ENCODE data around the gene TRPM5. TPM values are rescaled to one million over a fixed set of nuclear protein-coding genes. Genes with fewer than 3 reads are reported as not detected.
A peak's percentile ranks its signal among the peaks of the same experiment; 100 is the strongest.

TRPM5 gene
- total and polyA plus RNA-seq, 2 of the 8 experiments (the other 6 are each of a cell fraction or from before 2014, with no cell fraction given), result 0.02 TPM; not detected in 1

DNA sequence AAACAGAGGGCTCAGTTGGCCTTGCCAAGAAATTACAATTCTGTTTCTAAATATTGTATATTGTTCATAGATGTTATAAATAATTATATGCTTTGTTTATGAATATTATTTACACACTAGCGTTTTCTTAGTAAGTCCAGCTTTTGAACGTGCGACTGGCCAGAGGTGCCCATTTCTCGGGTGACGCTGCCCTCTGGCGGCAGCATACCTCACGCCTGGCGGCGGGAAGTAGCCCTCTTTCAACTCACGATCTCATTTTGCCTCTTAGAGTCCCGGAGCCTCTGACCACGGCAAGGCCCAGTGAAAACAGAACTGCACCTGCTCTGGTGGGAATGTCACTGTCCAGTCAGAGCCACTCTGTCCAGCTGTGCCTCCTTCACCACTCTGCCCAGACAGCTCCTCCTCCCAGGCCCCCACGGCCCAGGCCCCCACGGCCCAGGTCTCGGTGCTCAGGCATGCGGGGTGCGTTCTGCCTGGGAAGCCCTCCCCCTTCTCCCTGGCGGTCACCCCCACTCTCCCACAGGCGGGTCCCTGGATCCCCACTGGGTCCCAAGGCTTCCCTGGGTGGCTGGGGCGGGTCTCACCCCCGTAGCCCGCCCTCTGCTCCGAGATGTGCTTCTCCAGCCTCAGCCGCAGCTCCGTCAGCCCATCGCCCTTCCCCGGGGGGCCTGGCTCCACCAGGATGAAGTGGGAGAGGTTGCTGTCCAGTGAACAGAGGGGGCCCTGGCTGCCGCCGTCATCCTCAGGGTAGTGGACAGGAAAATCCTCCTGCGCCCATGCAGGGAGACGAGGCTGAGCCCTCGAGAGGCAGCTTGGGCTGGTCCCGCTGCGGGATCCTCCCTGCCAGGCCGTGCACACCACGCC is 24.4 kb downstream of the TRPM5 start:
- Histone ChIP-seq H2BK120ac (replicated peaks; ENCODE audit: low read depth, low read length) (no peak overlapping the region), H4K91ac (replicated peaks; ENCODE audit: insufficient read length, low read length) (peak overlapping the region; percentile 64), H3K4me1 (replicated peaks in 1 of 4; ENCODE audit: control insufficient read depth in 3 of 4, insufficient read depth in 4 of 4, low read length in 3 of 4) (peaks cover 0 to 5% (median under 1%) of the 10 kb centered on the region in 4 experiments; a peak in 2 of 7 replicates), H3K4ac (replicated peaks; ENCODE audit: insufficient read length, low read depth, low read length) (no peak overlapping the region), H3K4me3 (ENCODE audit: extremely low read depth in 1 of 4, insufficient read depth in 2 of 4, low read depth in 3 of 4, low read length in 4 of 4) (no peak overlapping the region), H3K36me3 (ENCODE audit: control insufficient read depth in 2 of 4, insufficient read depth in 4 of 4, low read length in 3 of 4) (no peaks in the 10 kb centered on the region), H2BK12ac (ENCODE audit: low read depth, low read length) (no peak overlapping the region), H4K20me1 (replicated peaks in 1 of 2; ENCODE audit: control insufficient read depth in 1 of 2, insufficient read depth in 2 of 2, low read length in 2 of 2) (no peaks in the 10 kb centered on the region), H2BK20ac (ENCODE audit: low read length) (no peak overlapping the region), H4K5ac (ENCODE audit: insufficient read length, low read depth, low read length) (peak overlapping the region; percentile 48), H3K79me1 (ENCODE audit: low read depth, low read length) (no peaks in the 10 kb centered on the region), H3K23ac (ENCODE audit: insufficient read length) (no peak overlapping the region), H3K27ac (ENCODE audit: low read depth, low read length) (no peak overlapping the region), H3K14ac (ENCODE audit: insufficient read length) (no peak overlapping the region), H3K23me2 (ENCODE audit: low read depth, low read length) (no peaks in the 10 kb centered on the region), H3K4me2 (ENCODE audit: insufficient read depth in 1 of 2, low read depth in 2 of 2, low read length in 2 of 2) (no peak overlapping the region), H3K27me3 (replicated peaks in 1 of 4; ENCODE audit: control insufficient read depth in 3 of 4, extremely low read depth in 1 of 4, insufficient read depth in 3 of 4, low read length in 3 of 4) (peaks cover 0 to 3% (median 0%) of the 10 kb centered on the region in 4 experiments; a peak in 1 of 7 replicates), H2BK5ac (ENCODE audit: low read depth, low read length) (no peak overlapping the region), H4K8ac (ENCODE audit: extremely low read depth, insufficient read depth, low read length) (peak overlapping the region; percentile 65; the same call in 1 of the 2 replicates), H2AFZ (ENCODE audit: low read length) (no peak overlapping the region; the same call in 1 of the 2 replicates), H3K56ac (replicated peaks; ENCODE audit: insufficient read length, low read depth, low read length) (no peak overlapping the region), H2BK15ac (ENCODE audit: low read length) (no peak overlapping the region), H2AK5ac (ENCODE audit: low read depth, low read length) (no peak overlapping the region), H3K9ac (replicated peaks in 1 of 4; ENCODE audit: extremely low read depth in 1 of 4, low read depth in 3 of 4, low read length in 3 of 4) (no peak overlapping the region), H3K9me3 (ENCODE audit: insufficient read depth in 2 of 2, low read depth in 1 of 2, low read length in 1 of 2) (no peaks in the 10 kb centered on the region), H3K79me2 (ENCODE audit: control insufficient read depth in 1 of 2, insufficient read depth in 2 of 2, low read length in 2 of 2) (no peaks in the 10 kb centered on the region), H3K18ac (ENCODE audit: extremely low read depth, low read length) (no peak overlapping the region)
- WGBS, 2 experiments (ENCODE audit: extremely low coverage in 1 of 2, insufficient coverage in 1 of 2, insufficient read length in 1 of 2, insufficient replicate concordance in 2 of 2, low coverage in 1 of 2, low lambda C conversion rate in 2 of 2, missing lambda C conversion rate in 1 of 2), result 60% methylated on average over 25 of the region's 36 CpGs; no CpG with 5 or more reads in 1 of the 2 experiments
- DNase-seq (ENCODE audit: low read depth in 1 of 2, low spot score in 2 of 2), result peak in 1 of 2 experiments; percentile 84
- CTCF ChIA-PET (ENCODE audit: partially characterized antibody), result interaction anchor here (0.6 to 11.5 kb wide), 58 partner anchors 8 to 791 kb away, joined by 3 to 359 read pairs (median 4); partner anchors contain the start of genes C11orf21, TSPAN32 and TSSC4
- POLR2A ChIA-PET (ENCODE audit: partially characterized antibody), result interaction anchor here (0.9 to 4.3 kb wide), 5 partner anchors 15 to 465 kb away, joined by 3 to 17 read pairs (median 10); partner anchors contain the start of genes CD81, CDKN1C and TSSC4
- FAIRE-seq, result no peak
- TF ChIP-seq EZH2 (IDR thresholded peaks at IDR 0.05; ENCODE audit: low read depth, low read length, severe bottlenecking) (no peak), CREB1 (IDR thresholded peaks at IDR 0.05) (0 out of 2 replicates have a peak, but pooled peaks have one; percentile 15), MAFK (IDR thresholded peaks at IDR 0.05; ENCODE audit: low read depth, low read length) (no peak), BCL11A (IDR thresholded peaks at IDR 0.05; ENCODE audit: low read depth in 2 of 2, low read length in 2 of 2) (no peak), GABPA (IDR thresholded peaks at IDR 0.05; ENCODE audit: borderline replicate concordance, insufficient read depth, low read length) (peak; percentile 74; the same call in 1 of the 2 replicates), TEAD4 (IDR thresholded peaks at IDR 0.05; ENCODE audit: low read depth, low read length) (peak; percentile 65), HDAC6 (IDR thresholded peaks at IDR 0.05; ENCODE audit: low read depth, low read length) (no peak)
- TF ChIP-seq, protein P1, sequence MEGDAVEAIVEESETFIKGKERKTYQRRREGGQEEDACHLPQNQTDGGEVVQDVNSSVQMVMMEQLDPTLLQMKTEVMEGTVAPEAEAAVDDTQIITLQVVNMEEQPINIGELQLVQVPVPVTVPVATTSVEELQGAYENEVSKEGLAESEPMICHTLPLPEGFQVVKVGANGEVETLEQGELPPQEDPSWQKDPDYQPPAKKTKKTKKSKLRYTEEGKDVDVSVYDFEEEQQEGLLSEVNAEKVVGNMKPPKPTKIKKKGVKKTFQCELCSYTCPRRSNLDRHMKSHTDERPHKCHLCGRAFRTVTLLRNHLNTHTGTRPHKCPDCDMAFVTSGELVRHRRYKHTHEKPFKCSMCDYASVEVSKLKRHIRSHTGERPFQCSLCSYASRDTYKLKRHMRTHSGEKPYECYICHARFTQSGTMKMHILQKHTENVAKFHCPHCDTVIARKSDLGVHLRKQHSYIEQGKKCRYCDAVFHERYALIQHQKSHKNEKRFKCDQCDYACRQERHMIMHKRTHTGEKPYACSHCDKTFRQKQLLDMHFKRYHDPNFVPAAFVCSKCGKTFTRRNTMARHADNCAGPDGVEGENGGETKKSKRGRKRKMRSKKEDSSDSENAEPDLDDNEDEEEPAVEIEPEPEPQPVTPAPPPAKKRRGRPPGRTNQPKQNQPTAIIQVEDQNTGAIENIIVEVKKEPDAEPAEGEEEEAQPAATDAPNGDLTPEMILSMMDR (IDR thresholded peaks at IDR 0.05; ENCODE audit: control extremely low read depth in 1 of 3, insufficient read depth in 1 of 3, low read depth in 1 of 3, low read length in 3 of 3), result peak in 2 of 3 experiments; percentile 83 to 93; a peak in 3 of 4 replicates

Data from H1 (cell line).